NCI-H460 (cell line): ENCODE measurements around the gene PRLH. TPM values are rescaled to one million over a fixed set of nuclear protein-coding genes. Genes with fewer than 3 reads are reported as not detected.

Experiments used
- small RNA-seq, 2 experiments: library from RNA; depleted of rRNA; stranded (forward); fragments of <200 nt; gene quantifications; one replicate each; pipeline ENCODE3, GENCODE V24; 2014
- total RNA-seq: library from RNA; depleted of rRNA; stranded (reverse); fragments of >200 nt; shearing (Covaris generic); gene quantifications from 2 replicates; pipeline ENCODE4 v1.2.3, GENCODE V29; 2014; rRNA removed

The PRLH gene
- total RNA-seq, 1 experiment from 2014 or later, result not detected

Small RNAs within 50 kb of the gene (small RNA-seq; reads per million reads assigned to genes)
- 0.02 to 0.41 reads per million in 2 experiments for gene RNU6-1140P

Other genes starting within 250 kb of the PRLH start
- 0.17 and 0.27 TPM in 2 replicates for gene COL6A3, start 152.4 kb upstream of the PRLH start, total RNA-seq
- gene MLPH, start 79.3 kb upstream of the PRLH start, total RNA-seq, result 81.6 and 107 TPM in 2 replicates
- gene RAB17, start 24.2 kb downstream of the PRLH start, total RNA-seq, result 0.32 and 0.55 TPM in 2 replicates
- 43.6 and 57.7 TPM in 2 replicates for gene LRRFIP1, start 61.0 kb downstream of the PRLH start, total RNA-seq
- gene RBM44, start 232.2 kb downstream of the PRLH start, total RNA-seq, result 0.20 and 0.32 TPM in 2 replicates